HepG2 (cell line): ENCODE results near the gene SYT7. TPM values are rescaled to one million over a fixed set of nuclear protein-coding genes. Genes with fewer than 3 reads are reported as not detected.

Experiments
- ATAC-seq: fragments of 200-7000 bp; cut with Tn5 transposase; 3 replicates; pipeline ENCODE4 v1.9.1; 2020; ENCODE audit warnings: mild to moderate bottlenecking, moderate library complexity
- BruUV-seq: library from RNA; stranded (reverse); fragments of 400-500 nt; replicated peaks from 2 replicates; lab custom pipeline; 2021; lab: Mats Ljungman, UMichigan
- CTCF ChIA-PET: fragments of 300-600 bp; formaldehyde crosslinking; extraction: SDS; loops from one replicate; lab custom pipeline; 2021; ENCODE audit warnings: low total read pairs, inconsistent platforms, low intra/inter-chr PET ratio; lab: Yijun Ruan, JAX
- POLR2A ChIA-PET: fragments of 350-600 bp; sonication (Branson Sonifier 250); formaldehyde crosslinking; loops from one replicate; lab custom pipeline; 2020; ENCODE audit warnings: antibody characterized with exemption, inconsistent platforms; lab: Yijun Ruan, JAX
- DNase-seq: peaks from one replicate; pipeline ENCODE4 v3.0.0-alpha.2; 2015; ENCODE audit warnings: low spot score
- FAIRE-seq: peaks from 3 replicates; lab custom pipeline; 2011; peaks lifted over from hg19 to GRCh38; lab: Jason Lieb, UNC
- H2AFZ ChIP-seq: one replicate; pipeline ENCODE4 v1.6.1; 2011; ENCODE audit warnings: low read length, inconsistent platforms
- H3K27ac ChIP-seq: fragments of 300-600 bp; 3 replicates; pipeline ENCODE4 v1.8.0; 2011; ENCODE audit warnings: mixed run types, mild to moderate bottlenecking, mixed read lengths, low read length, inconsistent platforms; ENCODE audit not compliant: insufficient read depth; ENCODE audit errors: extremely low read length
- H3K27me3 ChIP-seq, 2 experiments: fragments of 200-600 bp in 1 of 2; 2 replicates in 1 of 2; 3 replicates in 1 of 2; pipeline versions ENCODE4 v1.6.0 to v1.8.0; 2011; ENCODE audit warnings: low read length in 2 of 2, mild to moderate bottlenecking in 2 of 2, moderate library complexity in 2 of 2, inconsistent platforms in 1 of 2; ENCODE audit not compliant: insufficient read depth in 2 of 2, control insufficient read depth in 1 of 2
- H3K36me3 ChIP-seq, 2 experiments: fragments of 200-600 bp in 1 of 2; replicated peaks in 1 of 2; 2 replicates in 1 of 2; 3 replicates in 1 of 2; pipeline versions ENCODE4 v1.5.1 to v1.8.0; 2011; ENCODE audit warnings: low read length in 2 of 2, inconsistent platforms in 1 of 2; ENCODE audit not compliant: insufficient read depth in 2 of 2, control insufficient read depth in 1 of 2
- H3K4me1 ChIP-seq: 2 replicates; pipeline ENCODE4 v1.5.1; 2012; ENCODE audit warnings: low read length, inconsistent platforms; ENCODE audit not compliant: insufficient read depth
- H3K4me2 ChIP-seq: 2 replicates; pipeline ENCODE4 v1.6.0; 2011; ENCODE audit warnings: low read depth, low read length, inconsistent platforms
- H3K4me3 ChIP-seq, 3 experiments: fragments of 200-600 bp in 1 of 3; sonication (generic), shearing (Covaris generic) in 1 of 3; replicated peaks in 1 of 3; 2 replicates each; pipeline ENCODE4 v1.5.1; 2011 to 2016; ENCODE audit warnings: low read length in 3 of 3, inconsistent platforms in 2 of 3, low read depth in 2 of 3, mild to moderate bottlenecking in 2 of 3, control low read depth in 1 of 3, mixed read lengths in 1 of 3; ENCODE audit not compliant: insufficient read depth in 1 of 3
- H3K79me2 ChIP-seq: one replicate; pipeline ENCODE4 v1.6.1; 2011; ENCODE audit warnings: low read length, inconsistent platforms; ENCODE audit not compliant: insufficient read depth
- H3K9ac ChIP-seq: 2 replicates; pipeline ENCODE4 v1.6.0; 2011; ENCODE audit warnings: mild to moderate bottlenecking, low read depth, low read length, inconsistent platforms; ENCODE audit not compliant: insufficient read depth
- H3K9me3 ChIP-seq: 2 replicates; pipeline ENCODE4 v1.5.1; 2012; ENCODE audit warnings: mild to moderate bottlenecking, low read length
- H4K20me1 ChIP-seq: 2 replicates; pipeline ENCODE4 v1.6.0; 2011; ENCODE audit warnings: inconsistent platforms, mild to moderate bottlenecking, low read length, moderate library complexity; ENCODE audit not compliant: insufficient read depth
- ASH2L ChIP-seq: fragments of 300-600, 200-600 bp; sonication (generic); IDR thresholded peaks from 2 replicates; pipeline ENCODE4 v1.7.0; 2017; ENCODE audit warnings: low read depth, mild to moderate bottlenecking, moderate library complexity, mixed read lengths, low read length; ENCODE audit not compliant: insufficient read length
- DNMT1 ChIP-seq: sonication (generic); formaldehyde crosslinking; IDR thresholded peaks from 2 replicates; pipeline ENCODE4 v1.5.1; 2020; ENCODE audit warnings: mild to moderate bottlenecking, missing genetic modification reagents
- ESRRA ChIP-seq: sonication (generic); formaldehyde crosslinking; IDR thresholded peaks from 2 replicates; pipeline ENCODE4 v1.5.1; 2020; ENCODE audit warnings: mild to moderate bottlenecking, low read depth, missing genetic modification reagents
- GATA4 ChIP-seq: sonication (generic); IDR thresholded peaks from 2 replicates; pipeline ENCODE4 v1.6.1; 2016; ENCODE audit warnings: antibody characterized with exemption, low read depth, borderline replicate concordance
- HHEX ChIP-seq: IDR thresholded peaks from 2 replicates; pipeline ENCODE4 v1.6.1; 2016; ENCODE audit warnings: control low read depth
- HNF4A ChIP-seq: sonication (generic); formaldehyde crosslinking; IDR thresholded peaks from 2 replicates; pipeline ENCODE4 v1.4.0; 2020; ENCODE audit warnings: missing genetic modification reagents
- ISX ChIP-seq: sonication (generic); formaldehyde crosslinking; conservative IDR thresholded peaks from 2 replicates; pipeline ENCODE4 v1.5.0; 2020; ENCODE audit warnings: missing genetic modification reagents
- MAFG ChIP-seq: sonication (generic); formaldehyde crosslinking; IDR thresholded peaks from 2 replicates; pipeline ENCODE4 v1.5.1; 2020; ENCODE audit warnings: mild to moderate bottlenecking, missing genetic modification reagents
- MED8 ChIP-seq: sonication (generic); formaldehyde crosslinking; IDR thresholded peaks from 2 replicates; pipeline ENCODE4 v1.8.1; 2023; ENCODE audit warnings: mild to moderate bottlenecking, missing genetic modification reagents; ENCODE audit not compliant: insufficient replicate concordance
- RARG ChIP-seq: sonication (generic); formaldehyde crosslinking; IDR thresholded peaks from 2 replicates; pipeline ENCODE4 v1.4.0; 2020; ENCODE audit warnings: low read depth, mild to moderate bottlenecking, missing genetic modification reagents
- SCMH1 ChIP-seq: sonication (generic); formaldehyde crosslinking; IDR thresholded peaks from 2 replicates; pipeline ENCODE4 v1.9.0; 2021; ENCODE audit warnings: missing genetic modification reagents, mild to moderate bottlenecking, borderline replicate concordance
- SNAI1 ChIP-seq: sonication (generic); formaldehyde crosslinking; IDR thresholded peaks from 2 replicates; pipeline ENCODE4 v1.5.0; 2020; ENCODE audit warnings: mild to moderate bottlenecking, missing genetic modification reagents, borderline replicate concordance
- SP1 ChIP-seq, 2 experiments: fragments of 450-650 bp in 1 of 2; sonication (generic) in 1 of 2; formaldehyde crosslinking in 1 of 2; IDR thresholded peaks; 2 replicates each; pipeline versions ENCODE4 v1.4.0 to v1.6.1; 2016 to 2020; ENCODE audit warnings: missing genetic modification reagents in 1 of 2
- TCF7L2 ChIP-seq: IDR thresholded peaks from 2 replicates; pipeline ENCODE4 v1.6.1; 2011; ENCODE audit warnings: mild to moderate bottlenecking, low read depth, low read length, moderate library complexity
- ZFAT ChIP-seq: sonication (generic); formaldehyde crosslinking; conservative IDR thresholded peaks from 2 replicates; pipeline ENCODE4 v1.8.1; 2023; ENCODE audit warnings: missing genetic modification reagents, inconsistent platforms
- ZFP91 ChIP-seq: sonication (generic); formaldehyde crosslinking; IDR thresholded peaks from 2 replicates; pipeline ENCODE4 v1.9.0; 2022; ENCODE audit warnings: missing genetic modification reagents, mild to moderate bottlenecking, borderline replicate concordance
- ZMYM3 ChIP-seq: sonication (generic); formaldehyde crosslinking; IDR thresholded peaks from 2 replicates; pipeline ENCODE4 v1.5.1; 2020; ENCODE audit warnings: mild to moderate bottlenecking, missing genetic modification reagents
- ZNF10 ChIP-seq: sonication (generic); formaldehyde crosslinking; IDR thresholded peaks from 2 replicates; pipeline ENCODE4 v1.4.0; 2020; ENCODE audit warnings: mild to moderate bottlenecking, low read depth, missing genetic modification reagents, borderline replicate concordance
- ZNF282 ChIP-seq: fragments of 450-650 bp; IDR thresholded peaks from 2 replicates; pipeline ENCODE4 v1.6.1; 2018; ENCODE audit not compliant: partially characterized antibody
- ZNF496 ChIP-seq: sonication (generic); formaldehyde crosslinking; IDR thresholded peaks from 2 replicates; pipeline ENCODE4 v1.8.1; 2023; ENCODE audit warnings: mild to moderate bottlenecking, moderate library complexity, missing genetic modification reagents; ENCODE audit not compliant: insufficient replicate concordance
- ZNF570 ChIP-seq: sonication (generic); formaldehyde crosslinking; IDR thresholded peaks from 2 replicates; pipeline ENCODE4 v1.4.0; 2020; ENCODE audit warnings: mild to moderate bottlenecking, missing genetic modification reagents, borderline replicate concordance
- ZNF737 ChIP-seq: sonication (generic); formaldehyde crosslinking; IDR thresholded peaks from 2 replicates; pipeline ENCODE4 v1.5.0; 2020; ENCODE audit warnings: missing genetic modification reagents, mild to moderate bottlenecking, borderline replicate concordance
- WGBS: methylation state at CpG from one replicate; pipeline ENCODE4 v1.1.6; 2017; ENCODE audit warnings: low lambda C conversion rate; 5-methylcytosine and 5-hydroxymethylcytosine counted together
- in situ Hi-C: cut with HindIII; loops from 2 replicates; pipeline ENCODE4 v1.10.0; 2017; ENCODE audit warnings: low pct_unique_long_range_greater_than_20kb; ENCODE audit not compliant: extremely low pct_ligation_motif_present
- intact Hi-C: fragments of 100-400 bp; cut with micrococcal nuclease; formaldehyde crosslinking; loops from one replicate; pipeline ENCODE4 v1.10.0; 2022; ENCODE audit not compliant: unreplicated experiment
- polyA plus RNA-seq, 8 experiments: library from polyadenylated mRNA; depleted of rRNA in 3 of 8; stranded (reverse) in 7 of 8; unstranded in 1 of 8; fragments of >200 nt; fragmentation: Illumina TruSeq in 4 of 8; extraction: Trizol in 4 of 8; gene quantifications; 2 replicates each; pipeline versions ENCODE4 v1.2.1 to v1.2.3, GENCODE V29; 2011 to 2016; ENCODE audit warnings: low read depth in 4 of 8, missing spikeins in 1 of 8, mixed read lengths in 1 of 8; ENCODE audit not compliant: insufficient read depth in 1 of 8
- total RNA-seq, 5 experiments: library from RNA; depleted of rRNA; stranded (reverse); fragments of >200 nt; fragmentation: Illumina TruSeq; extraction: Trizol; gene quantifications; 2 replicates each; pipeline ENCODE4 v1.2.3, GENCODE V29; 2016; ENCODE audit warnings: low read depth in 1 of 5

The SYT7 gene
- total and polyA plus RNA-seq, 2 of the 13 experiments (the other 11 are each of a cell fraction or from before 2014, with no cell fraction given), result 1.4 to 4.4 TPM

- BruUV-seq, result no TSS peak
- H4K20me1 ChIP-seq, result no peaks in the 10 kb centered on the region
- H3K4me1 ChIP-seq, result peaks cover 17% of the 10 kb centered on the region
- no peak overlapping the region for H3K27ac ChIP-seq
- 82% methylated on average over 43 of the region's 117 CpGs for WGBS
- peaks cover 17 to 57% of the 10 kb centered on the region in 2 experiments for H3K27me3 ChIP-seq
- H3K4me2 ChIP-seq, result peak overlapping the region; percentile 65
- DNase-seq (peak; percentile 63), FAIRE-seq (no peak), ATAC-seq (peak; percentile 87)
- H3K9ac ChIP-seq, result no peak overlapping the region
- intact Hi-C loops (no loop called here), in situ Hi-C loops (no loop called here)
- H3K4me3 ChIP-seq, result peak overlapping the region in 2 of 3 experiments; percentile 21 to 60; a peak in 3 of 6 replicates
- no peaks in the 10 kb centered on the region for H3K9me3 ChIP-seq
- CTCF ChIA-PET, result no interaction called here
- POLR2A ChIA-PET, result no interaction called here
- H2AFZ ChIP-seq, result no peak overlapping the region
- no peaks in the 10 kb centered on the region for H3K36me3 ChIP-seq
- no peaks in the 10 kb centered on the region for H3K79me2 ChIP-seq
- peak; percentile 59; the same call in 1 of the 2 replicates for TF ChIP-seq DNMT1 (CRISPR knock-in tag)
- no peak for TF ChIP-seq ISX (CRISPR knock-in tag)
- no peak for TF ChIP-seq HNF4A (CRISPR knock-in tag)
- TF ChIP-seq ZMYM3 (CRISPR knock-in tag), result 0 out of 2 replicates have a peak, but pooled peaks have one; percentile 16
- no peak for TF ChIP-seq TCF7L2
- no peak; the same call in 1 of the 2 replicates for TF ChIP-seq MAFG (CRISPR knock-in tag)
- TF ChIP-seq ZNF10 (CRISPR knock-in tag), result no peak
- TF ChIP-seq SNAI1, result no peak
- TF ChIP-seq ASH2L, result no peak
- no peak for TF ChIP-seq SCMH1 (CRISPR knock-in tag)
- TF ChIP-seq ESRRA (CRISPR knock-in tag), result no peak
- no peak for TF ChIP-seq ZFAT (CRISPR knock-in tag)
- no peak for TF ChIP-seq SP1 (IDR thresholded peaks at IDR 0.05)
- no peak for TF ChIP-seq SP1 (CRISPR knock-in tag; IDR thresholded peaks at IDR 0.05)
- peak; percentile 43; the same call in 1 of the 2 replicates for TF ChIP-seq ZFP91
- TF ChIP-seq MED8 (CRISPR knock-in tag), result peak; percentile 47
- TF ChIP-seq GATA4, result no peak
- TF ChIP-seq ZNF496, result no peak
- TF ChIP-seq ZNF282, result no peak
- no peak for TF ChIP-seq RARG (CRISPR knock-in tag)
- no peak for TF ChIP-seq ZNF570
- TF ChIP-seq ZNF737, result no peak
- no peak for TF ChIP-seq HHEX (CRISPR knock-in tag)
Observed at GRCh38 chr11:61509043-61510029, 71.5 kb downstream of the SYT7 start.
